PC-9 (cell line): Measurements from ENCODE around the gene PLCD4. TPM values are rescaled to one million over a fixed set of nuclear protein-coding genes. Genes with fewer than 3 reads are reported as not detected.

ENCODE experiments used
- BruUV-seq: library from RNA; stranded (reverse); fragments of 400-500 nt; replicated peaks from 2 replicates; lab custom pipeline; 2021; lab: Mats Ljungman, UMichigan
- CTCF ChIA-PET: fragments of 300-600 bp; sonication (Branson Sonifier 250); formaldehyde crosslinking; loops from one replicate; lab custom pipeline; 2022; ENCODE audit warnings: antibody characterized with exemption; lab: Charles Lee
- POLR2A ChIA-PET: fragments of 300-600 bp; sonication (Branson Sonifier 250); formaldehyde crosslinking; loops from one replicate; lab custom pipeline; 2022; ENCODE audit warnings: antibody characterized with exemption; ENCODE audit not compliant: unreplicated experiment; lab: Charles Lee
- DNase-seq, 2 experiments: peaks; one replicate each; pipeline versions ENCODE4 v3.0.0 to v3.0.0-alpha.2; 2015 to 2022; ENCODE audit warnings: mixed read lengths in 1 of 2
- H2AFZ ChIP-seq: fragments of 200-600 bp; sonication (generic); 2 replicates; pipeline ENCODE4 v1.8.1; 2017; ENCODE audit warnings: antibody characterized with exemption
- H3F3A ChIP-seq: fragments of 200-600 bp; sonication (generic); 2 replicates; pipeline ENCODE4 v1.8.1; 2017; ENCODE audit warnings: antibody characterized with exemption, mild to moderate bottlenecking, low read depth; ENCODE audit not compliant: insufficient read depth
- H3K27ac ChIP-seq: fragments of 200-600 bp; sonication (generic); 2 replicates; pipeline ENCODE4 v1.6.1; 2016; ENCODE audit warnings: mixed run types
- H3K27me3 ChIP-seq: fragments of 200-600 bp; sonication (generic); 2 replicates; pipeline ENCODE4 v1.6.1; 2016; ENCODE audit warnings: low read depth, mixed run types; ENCODE audit not compliant: insufficient read depth
- H3K36me3 ChIP-seq: fragments of 200-600 bp; sonication (generic); 2 replicates; pipeline ENCODE4 v1.6.1; 2016; ENCODE audit warnings: low read depth, mixed run types
- H3K4me1 ChIP-seq: fragments of 200-600 bp; sonication (generic); replicated peaks from 2 replicates; pipeline ENCODE4 v1.6.1; 2016; ENCODE audit warnings: mixed run types; ENCODE audit not compliant: insufficient read depth
- H3K4me2 ChIP-seq: fragments of 200-600 bp; sonication (generic); 2 replicates; pipeline ENCODE4 v1.6.1; 2017; ENCODE audit warnings: mixed run types
- H3K4me3 ChIP-seq: fragments of 200-600 bp; sonication (generic); 2 replicates; pipeline ENCODE4 v1.6.1; 2016; ENCODE audit warnings: mixed run types
- H3K79me2 ChIP-seq: fragments of 200-600 bp; sonication (generic); 2 replicates; pipeline ENCODE4 v1.6.1; 2017; ENCODE audit warnings: low read depth, mixed run types
- H3K9me2 ChIP-seq: fragments of 200-600 bp; sonication (generic); 2 replicates; pipeline ENCODE4 v1.8.1; 2017; ENCODE audit warnings: mild to moderate bottlenecking; ENCODE audit not compliant: insufficient read depth
- H3K9me3 ChIP-seq: fragments of 200-600 bp; sonication (generic); 2 replicates; pipeline ENCODE4 v1.8.1; 2016; ENCODE audit warnings: low read depth; ENCODE audit not compliant: insufficient read depth
- H4K20me1 ChIP-seq: fragments of 200-600 bp; sonication (generic); 2 replicates; pipeline ENCODE4 v1.8.1; 2017; ENCODE audit not compliant: insufficient read depth
- CTCF ChIP-seq: fragments of 200-600 bp; sonication (generic); conservative IDR thresholded peaks from 2 replicates; pipeline ENCODE4 v1.6.1; 2017; ENCODE audit warnings: mixed run types, antibody characterized with exemption, mild to moderate bottlenecking, moderate library complexity
- EZH2 ChIP-seq: fragments of 200-600 bp; sonication (generic); IDR thresholded peaks from 2 replicates; pipeline ENCODE4 v1.8.0; 2017; ENCODE audit warnings: antibody characterized with exemption, low read depth
- intact Hi-C: fragments of 100-400 bp; cut with micrococcal nuclease; formaldehyde crosslinking; loops from one replicate; pipeline ENCODE4 v1.10.0; 2022; ENCODE audit not compliant: unreplicated experiment
- total RNA-seq: library from RNA; stranded (reverse); gene quantifications from 2 replicates; pipeline ENCODE4 v1.2.3, GENCODE V29; 2021

The PLCD4 gene
- total RNA-seq, 1 experiment from 2014 or later, result 0.74 TPM

GRCh38 chr2:218615868-218616315 lies 8.2 kb downstream of the PLCD4 start:
- no peaks in the 10 kb centered on the region for H3K9me3 ChIP-seq
- no peak overlapping the region for H3K27ac ChIP-seq
- TF ChIP-seq CTCF (no peak), EZH2 (no peak)
- intact Hi-C loops, result no loop called here
- no peaks in the 10 kb centered on the region for H3F3A ChIP-seq
- no peak for DNase-seq
- H3K4me3 ChIP-seq, result no peak overlapping the region
- H3K27me3 ChIP-seq, result no peaks in the 10 kb centered on the region
- H3K36me3 ChIP-seq, result no peaks in the 10 kb centered on the region
- no peaks in the 10 kb centered on the region for H3K9me2 ChIP-seq
- H2AFZ ChIP-seq, result no peak overlapping the region
- H4K20me1 ChIP-seq, result no peaks in the 10 kb centered on the region
- ChIA-PET CTCF (no interaction called here), POLR2A (interaction anchor here (0.6 kb wide), 1 partner anchor 405 kb away, joined by 4 read pairs; no protein-coding TSS in a partner anchor)
- H3K4me1 ChIP-seq, result no peaks in the 10 kb centered on the region
- no peaks in the 10 kb centered on the region for H3K79me2 ChIP-seq
- no peak overlapping the region for H3K4me2 ChIP-seq
- no TSS peak for BruUV-seq

GRCh38 chr2:218618102-218618860 lies 10.6 kb downstream of the PLCD4 start:
- Histone ChIP-seq H3K4me3 (no peak overlapping the region), H3K27ac (no peak overlapping the region), H3F3A (no peaks in the 10 kb centered on the region), H4K20me1 (no peaks in the 10 kb centered on the region), H3K9me2 (no peaks in the 10 kb centered on the region), H3K9me3 (no peaks in the 10 kb centered on the region), H2AFZ (no peak overlapping the region), H3K4me2 (no peak overlapping the region), H3K4me1 (no peaks in the 10 kb centered on the region), H3K36me3 (no peaks in the 10 kb centered on the region), H3K27me3 (no peaks in the 10 kb centered on the region), H3K79me2 (no peaks in the 10 kb centered on the region)
- TF ChIP-seq EZH2 (no peak), CTCF (no peak)
- no peak for DNase-seq
- POLR2A ChIA-PET, result interaction anchor here (0.6 kb wide), 1 partner anchor 55 kb away, joined by 3 read pairs; no protein-coding TSS in a partner anchor
- CTCF ChIA-PET, result no interaction called here
- intact Hi-C loops, result no loop called here
- BruUV-seq, result no TSS peak

GRCh38 chr2:218621007-218621406 lies 13.3 kb downstream of the PLCD4 start:
- Histone ChIP-seq H3K4me2 (no peak overlapping the region), H3K4me1 (no peaks in the 10 kb centered on the region), H3K9me2 (no peaks in the 10 kb centered on the region), H3K4me3 (no peak overlapping the region), H3K79me2 (no peaks in the 10 kb centered on the region), H3K27me3 (no peaks in the 10 kb centered on the region), H4K20me1 (no peaks in the 10 kb centered on the region), H3F3A (no peaks in the 10 kb centered on the region), H3K9me3 (no peaks in the 10 kb centered on the region), H3K36me3 (no peaks in the 10 kb centered on the region), H3K27ac (no peak overlapping the region), H2AFZ (no peak overlapping the region)
- CTCF ChIA-PET, result no interaction called here
- DNase-seq, result no peak
- BruUV-seq, result no TSS peak
- intact Hi-C loops, result no loop called here
- POLR2A ChIA-PET, result no interaction called here
- TF ChIP-seq EZH2 (no peak), CTCF (no peak)
